ENCODE data around the gene BEST4. TPM values are rescaled to one million over a fixed set of nuclear protein-coding genes. Genes with fewer than 3 reads are reported as not detected.

BEST4 gene
- total and polyA plus RNA-seq, 2 of the 13 experiments (the other 11 are each of a cell fraction or from before 2014, with no cell fraction given): 0.77 to 1.4 TPM

DNA sequence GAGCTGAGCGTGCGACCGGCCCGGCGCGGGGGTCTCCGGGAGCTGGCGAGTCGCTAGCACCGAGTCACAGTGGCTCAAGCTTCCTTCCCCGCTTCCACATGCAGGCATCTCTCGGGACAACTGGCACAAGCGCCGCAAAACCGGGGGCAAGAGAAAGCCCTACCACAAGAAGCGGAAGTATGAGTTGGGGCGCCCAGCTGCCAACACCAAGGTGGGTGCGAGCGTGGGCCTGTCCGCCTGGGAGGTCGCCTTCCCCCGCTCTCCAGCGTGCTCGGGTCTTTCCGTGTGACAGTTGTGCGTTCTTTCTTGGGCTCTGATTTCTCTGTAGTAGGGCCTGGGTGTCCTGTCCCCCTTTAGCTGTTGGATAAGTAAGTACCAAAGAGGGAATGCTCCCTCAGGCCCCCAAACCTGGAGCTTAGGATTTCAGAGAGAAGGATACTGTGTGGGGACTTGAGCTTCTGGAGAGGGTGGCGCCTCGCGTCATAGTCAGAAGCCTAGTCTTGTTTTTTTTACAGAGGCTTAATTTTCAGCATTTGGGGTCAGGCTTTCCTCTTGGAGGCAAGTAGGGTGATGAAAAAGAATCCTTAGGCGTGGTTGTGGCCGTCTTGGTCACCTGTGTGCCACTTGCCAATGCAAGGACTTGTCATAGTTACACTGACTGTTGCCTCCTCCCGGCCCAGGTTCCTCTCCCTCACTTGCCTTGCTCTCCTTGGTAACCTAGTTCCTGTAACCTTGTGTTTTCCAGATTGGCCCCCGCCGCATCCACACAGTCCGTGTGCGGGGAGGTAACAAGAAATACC, 11.8 kb downstream of the BEST4 start (continued):
- no peak for TF ChIP-seq HNF1A (IDR thresholded peaks at IDR 0.05; ENCODE audit: low read depth)
- peak; percentile 69; the same call in 1 of the 2 replicates for TF ChIP-seq HNF1A (CRISPR knock-in tag; IDR thresholded peaks at IDR 0.05; ENCODE audit: borderline replicate concordance)
- TF ChIP-seq ZNF318 (CRISPR knock-in tag; IDR thresholded peaks at IDR 0.05): 0 out of 2 replicates have a peak, but pooled peaks have one; percentile 2
- no peak for TF ChIP-seq ATAD3A (CRISPR knock-in tag; IDR thresholded peaks at IDR 0.05)
- no peak for TF ChIP-seq THYN1 (CRISPR knock-in tag; IDR thresholded peaks at IDR 0.05; ENCODE audit: borderline replicate concordance, low read depth)
- peak; percentile 4 for TF ChIP-seq ASH2L (IDR thresholded peaks at IDR 0.05; ENCODE audit: insufficient read length, low read depth, low read length)
- TF ChIP-seq, protein P1, sequence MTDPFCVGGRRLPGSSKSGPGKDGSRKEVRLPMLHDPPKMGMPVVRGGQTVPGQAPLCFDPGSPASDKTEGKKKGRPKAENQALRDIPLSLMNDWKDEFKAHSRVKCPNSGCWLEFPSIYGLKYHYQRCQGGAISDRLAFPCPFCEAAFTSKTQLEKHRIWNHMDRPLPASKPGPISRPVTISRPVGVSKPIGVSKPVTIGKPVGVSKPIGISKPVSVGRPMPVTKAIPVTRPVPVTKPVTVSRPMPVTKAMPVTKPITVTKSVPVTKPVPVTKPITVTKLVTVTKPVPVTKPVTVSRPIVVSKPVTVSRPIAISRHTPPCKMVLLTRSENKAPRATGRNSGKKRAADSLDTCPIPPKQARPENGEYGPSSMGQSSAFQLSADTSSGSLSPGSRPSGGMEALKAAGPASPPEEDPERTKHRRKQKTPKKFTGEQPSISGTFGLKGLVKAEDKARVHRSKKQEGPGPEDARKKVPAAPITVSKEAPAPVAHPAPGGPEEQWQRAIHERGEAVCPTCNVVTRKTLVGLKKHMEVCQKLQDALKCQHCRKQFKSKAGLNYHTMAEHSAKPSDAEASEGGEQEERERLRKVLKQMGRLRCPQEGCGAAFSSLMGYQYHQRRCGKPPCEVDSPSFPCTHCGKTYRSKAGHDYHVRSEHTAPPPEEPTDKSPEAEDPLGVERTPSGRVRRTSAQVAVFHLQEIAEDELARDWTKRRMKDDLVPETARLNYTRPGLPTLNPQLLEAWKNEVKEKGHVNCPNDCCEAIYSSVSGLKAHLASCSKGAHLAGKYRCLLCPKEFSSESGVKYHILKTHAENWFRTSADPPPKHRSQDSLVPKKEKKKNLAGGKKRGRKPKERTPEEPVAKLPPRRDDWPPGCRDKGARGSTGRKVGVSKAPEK (CRISPR knock-in tag; IDR thresholded peaks at IDR 0.05; ENCODE audit: borderline replicate concordance): no peak
- 0 out of 2 replicates have a peak, but pooled peaks have one; percentile 9 for TF ChIP-seq TBX2 (CRISPR knock-in tag; IDR thresholded peaks at IDR 0.05; ENCODE audit: borderline replicate concordance)
- TF ChIP-seq ZBTB7A (CRISPR knock-in tag; IDR thresholded peaks at IDR 0.05): no peak
- TF ChIP-seq, protein P2, sequence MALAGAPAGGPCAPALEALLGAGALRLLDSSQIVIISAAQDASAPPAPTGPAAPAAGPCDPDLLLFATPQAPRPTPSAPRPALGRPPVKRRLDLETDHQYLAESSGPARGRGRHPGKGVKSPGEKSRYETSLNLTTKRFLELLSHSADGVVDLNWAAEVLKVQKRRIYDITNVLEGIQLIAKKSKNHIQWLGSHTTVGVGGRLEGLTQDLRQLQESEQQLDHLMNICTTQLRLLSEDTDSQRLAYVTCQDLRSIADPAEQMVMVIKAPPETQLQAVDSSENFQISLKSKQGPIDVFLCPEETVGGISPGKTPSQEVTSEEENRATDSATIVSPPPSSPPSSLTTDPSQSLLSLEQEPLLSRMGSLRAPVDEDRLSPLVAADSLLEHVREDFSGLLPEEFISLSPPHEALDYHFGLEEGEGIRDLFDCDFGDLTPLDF (CRISPR knock-in tag; IDR thresholded peaks at IDR 0.05): no peak

All from HepG2 (cell line).